ENCODE measurements around the gene TLX2.

TLX2 gene

GRCh38 chr2:74536166-74536950, 22.1 kb downstream of the TLX2 start:
- DNase-seq = no peak

- no peak for DNase-seq
Measured at GRCh38 chr2:74537140-74537539, 22.9 kb downstream of the TLX2 start.

- no peak for DNase-seq
Measured at GRCh38 chr2:74538881-74539339, 24.7 kb downstream of the TLX2 start.

GRCh38 chr2:74540291-74540690, 26.0 kb downstream of the TLX2 start:
- DNase-seq = no peak

- DNase-seq = no peak
Measured at GRCh38 chr2:74542978-74543377, 28.7 kb downstream of the TLX2 start.

GRCh38 chr2:74544634-74545033, 30.4 kb downstream of the TLX2 start:
- DNase-seq = no peak

- no peak for DNase-seq
Measured at GRCh38 chr2:74546004-74546403, 31.8 kb downstream of the TLX2 start.

- no peak for DNase-seq
Measured at GRCh38 chr2:74548285-74548899, 34.1 kb downstream of the TLX2 start.

- no peak for DNase-seq
Measured at GRCh38 chr2:74548900-74549826, 34.9 kb downstream of the TLX2 start.

GRCh38 chr2:74550231-74550630, 36.0 kb downstream of the TLX2 start:
- no peak for DNase-seq

GRCh38 chr2:74551530-74551929, 37.3 kb downstream of the TLX2 start:
- no peak for DNase-seq

GRCh38 chr2:74551942-74552913, 38.0 kb downstream of the TLX2 start:
- DNase-seq = no peak

- no peak for DNase-seq
Measured at GRCh38 chr2:74552914-74553811, 38.9 kb downstream of the TLX2 start.

GRCh38 chr2:74553892-74554819, 39.9 kb downstream of the TLX2 start, which contains the start of the genes DOK1 and LOXL3:
DOK1 (plus strand) TSS chr2:74554720; CDS start chr2:74554755, 35 bp downstream.
LOXL3 (minus strand) TSS chr2:74553942; CDS start chr2:74552634, 1,308 bp downstream.
- DNase-seq = peak; percentile 46 to 69

- DNase-seq = no peak
Measured at GRCh38 chr2:74554820-74555531, 40.7 kb downstream of the TLX2 start.

- DNase-seq = no peak
Measured at GRCh38 chr2:74555610-74556103, 41.4 kb downstream of the TLX2 start.

- no peak for DNase-seq
Measured at GRCh38 chr2:74556159-74556558, 41.9 kb downstream of the TLX2 start.

GRCh38 chr2:74556831-74557370, 42.7 kb downstream of the TLX2 start:
- DNase-seq = no peak
